NCI-H1417 treated with DMSO at 0.1 percent for 48 hours (cell line): ENCODE data around the gene MYOM1.
A peak's percentile ranks its signal among the peaks of the same experiment; 100 is the strongest.

Source experiments
- DNase-seq: peaks from one replicate; lab custom pipeline; 2025; lab: John Stamatoyannopoulos, UW

The MYOM1 gene

DNA sequence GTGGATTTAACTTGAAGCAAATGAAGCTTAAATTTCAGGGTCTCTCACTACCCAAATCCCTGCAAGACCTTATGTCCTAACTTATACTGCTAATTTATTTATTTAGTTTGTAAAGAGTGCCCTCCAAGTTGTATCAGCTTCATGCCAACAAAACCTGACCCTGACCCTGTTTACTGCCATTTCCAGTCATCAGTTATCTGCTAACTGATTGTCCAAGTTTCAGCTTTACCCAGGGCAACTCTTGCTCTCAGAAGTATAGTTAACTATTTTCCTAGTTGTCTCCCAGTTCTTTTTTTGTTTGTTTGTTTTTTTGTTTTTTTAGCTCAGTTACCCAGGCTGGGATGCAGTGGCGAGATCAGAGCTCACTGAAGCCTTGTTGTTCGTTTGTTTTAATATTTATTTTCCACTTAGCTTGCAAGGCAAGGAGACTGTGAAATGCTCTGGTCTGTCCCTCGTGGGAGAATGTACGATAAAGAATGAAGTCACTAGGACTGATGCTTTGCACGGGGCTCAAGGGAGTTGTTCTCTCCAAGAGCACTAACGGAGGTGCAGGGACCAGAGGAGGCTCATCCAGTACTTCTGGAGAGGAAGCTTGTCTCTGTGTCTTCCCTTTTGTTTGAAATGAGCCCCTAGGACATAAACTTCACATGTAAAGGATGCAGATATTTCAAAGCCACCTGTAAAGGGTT lies 35.3 kb downstream of the MYOM1 start:
- no peak for DNase-seq

DNA sequence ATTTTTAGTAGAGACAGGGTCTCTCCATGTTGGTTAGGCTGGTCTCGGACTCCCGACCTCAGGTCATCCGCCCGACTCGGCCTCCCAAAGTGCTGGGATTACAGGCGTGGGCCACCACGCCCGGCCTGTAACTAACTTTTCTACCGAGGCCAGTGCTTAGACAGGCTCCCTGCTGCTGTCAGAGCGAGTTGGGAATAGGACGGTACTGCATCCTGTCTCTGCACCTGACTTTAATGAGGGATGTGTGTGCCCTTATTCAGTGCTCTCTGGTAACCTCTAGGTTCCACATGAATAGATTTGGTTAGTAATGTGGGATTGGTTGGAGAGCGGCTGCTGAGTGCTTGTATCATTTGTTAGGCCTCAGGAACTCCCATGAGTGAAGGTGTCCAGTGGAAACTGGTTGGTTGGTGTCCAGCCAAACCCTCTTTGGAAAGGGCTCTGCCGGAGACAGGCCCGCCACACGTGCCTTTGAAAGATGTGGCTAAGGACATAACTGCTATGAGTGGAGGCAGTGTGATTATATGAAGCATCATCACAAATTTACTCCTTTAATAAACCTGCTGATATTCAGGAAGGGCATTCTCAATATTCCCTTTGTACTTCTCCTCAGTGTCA lies 36.6 kb downstream of the MYOM1 start:
- DNase-seq = no peak

DNA sequence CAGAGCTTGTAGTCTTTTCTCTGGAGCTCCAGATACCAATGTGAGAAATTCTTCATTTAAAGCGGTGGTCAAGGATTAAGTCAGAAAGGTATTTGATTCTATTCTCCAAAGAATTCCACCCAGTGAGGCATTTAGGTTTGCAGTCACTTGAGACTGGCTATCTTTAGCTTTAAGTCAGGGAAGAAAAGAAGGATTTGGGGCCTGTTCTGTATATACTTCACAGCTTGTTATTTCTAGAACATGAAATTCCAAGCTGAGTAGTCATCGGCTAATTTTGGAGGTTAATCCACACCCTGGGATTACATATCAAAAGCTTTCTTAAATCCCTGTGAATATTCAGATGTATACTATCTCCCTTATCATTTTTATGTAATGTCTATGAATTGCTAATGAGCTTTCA lies 39.4 kb downstream of the MYOM1 start:
- DNase-seq = no peak

DNA sequence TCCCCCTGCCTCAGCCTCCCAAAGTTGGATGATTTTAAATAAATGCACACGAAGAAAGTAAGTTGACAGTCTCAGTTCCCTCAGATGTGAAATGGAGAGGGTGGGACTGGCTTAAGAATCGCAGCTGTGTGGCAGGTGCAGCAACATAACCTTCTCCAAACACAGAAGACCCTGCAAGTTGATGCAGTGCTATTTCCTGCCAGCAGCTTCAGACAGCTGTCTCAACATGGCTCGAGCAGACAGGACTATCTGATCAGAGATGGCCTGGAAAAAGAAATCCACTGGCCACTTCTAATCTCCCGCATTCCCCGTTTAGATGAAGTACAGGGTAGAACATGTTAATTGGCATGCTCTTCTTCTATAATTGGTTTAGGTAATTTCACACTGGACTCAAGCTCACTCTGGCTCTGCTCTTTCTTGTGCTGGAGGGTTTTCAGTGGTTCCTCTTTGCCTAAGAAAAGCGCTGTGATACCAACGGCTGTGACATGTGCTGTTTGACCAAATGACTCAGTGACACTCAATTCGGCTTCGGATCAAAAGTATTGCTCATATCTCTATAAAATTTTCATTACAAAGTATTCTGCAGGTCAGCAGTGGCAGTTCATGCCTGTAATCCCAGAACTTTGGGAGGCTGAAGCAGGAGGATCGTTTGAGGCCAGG lies 40.2 kb downstream of the MYOM1 start:
- DNase-seq = no peak

DNA sequence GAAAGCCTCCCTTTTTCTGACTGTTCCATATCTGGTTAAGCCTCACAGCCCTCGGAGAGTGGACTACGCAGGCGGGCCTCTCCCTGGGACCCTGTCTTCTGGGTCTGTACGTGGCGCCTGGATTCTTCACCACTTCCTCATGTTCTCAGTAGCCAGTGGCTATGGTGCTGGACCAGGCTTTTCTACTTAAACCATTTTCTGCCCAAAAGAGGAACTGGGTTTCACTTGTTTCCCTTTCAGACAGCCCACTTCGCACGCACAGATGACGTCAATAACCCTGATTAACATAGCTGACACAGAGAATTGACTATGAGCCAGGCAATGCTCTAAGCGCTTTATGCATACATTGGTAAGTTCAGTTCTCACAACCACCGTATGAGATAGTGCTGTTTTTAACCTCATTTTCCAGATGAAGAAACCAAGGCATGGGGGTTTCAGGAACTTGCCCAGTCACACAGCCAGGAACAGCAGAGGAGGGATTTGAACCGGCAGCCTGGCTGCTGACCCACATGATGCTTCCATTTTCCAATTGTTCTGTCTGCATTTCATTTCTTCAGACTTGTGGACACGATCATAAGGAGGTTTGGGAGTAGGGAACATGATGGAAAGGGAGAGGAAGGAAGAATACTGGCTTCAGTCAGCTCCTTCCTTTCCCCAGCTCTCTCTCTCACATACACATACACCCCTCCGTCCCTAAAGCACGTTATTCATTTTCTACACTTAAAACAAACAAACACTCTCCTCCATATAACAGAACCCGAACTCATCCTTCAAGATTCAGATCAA lies 41.7 kb downstream of the MYOM1 start:
- no peak for DNase-seq

DNA sequence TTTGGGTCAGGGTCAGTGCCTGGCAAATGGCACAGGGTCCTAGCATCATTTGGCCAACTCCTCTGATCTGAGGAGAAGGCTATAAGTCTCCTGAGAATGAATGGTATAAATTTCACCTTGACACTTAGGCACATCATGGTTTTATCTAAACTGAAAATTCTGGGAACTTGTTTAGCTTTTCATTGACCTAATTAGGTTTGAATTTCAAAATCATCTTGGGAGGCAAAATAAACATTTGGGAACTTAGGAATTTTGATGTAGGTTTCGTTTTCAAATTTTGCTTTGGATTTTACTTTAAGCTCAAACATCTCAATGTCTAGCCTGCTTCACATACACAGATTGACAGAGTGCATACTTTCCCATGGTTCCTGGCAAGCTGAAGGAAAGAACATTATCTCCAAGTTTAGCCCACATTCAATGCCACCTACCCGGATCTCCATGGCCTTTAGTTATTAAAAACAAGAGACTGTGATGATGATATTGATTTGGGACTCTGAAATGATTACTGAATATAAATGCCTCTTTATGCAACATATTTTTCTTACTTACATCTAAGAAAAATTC lies 44.5 kb downstream of the MYOM1 start:
- no peak for DNase-seq

DNA sequence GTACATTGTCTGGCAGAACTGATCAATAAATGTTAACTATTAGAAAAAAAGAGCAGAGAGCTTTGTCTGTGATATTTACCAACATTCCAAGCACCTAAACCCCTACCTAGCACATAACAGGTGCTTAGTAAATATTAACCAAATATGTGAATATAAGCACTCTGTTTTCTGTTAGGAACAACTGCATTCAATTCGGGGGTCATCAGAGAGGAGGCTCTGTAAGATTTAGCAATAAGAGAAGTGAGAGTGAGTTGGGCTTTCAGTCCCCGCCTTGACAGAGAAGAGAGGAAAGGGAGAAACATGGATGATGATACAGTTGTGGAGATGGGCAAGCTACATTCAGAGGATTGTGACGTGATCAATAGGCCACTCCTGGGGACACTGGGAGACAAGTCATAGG lies 47.7 kb downstream of the MYOM1 start:
- no peak for DNase-seq

DNA sequence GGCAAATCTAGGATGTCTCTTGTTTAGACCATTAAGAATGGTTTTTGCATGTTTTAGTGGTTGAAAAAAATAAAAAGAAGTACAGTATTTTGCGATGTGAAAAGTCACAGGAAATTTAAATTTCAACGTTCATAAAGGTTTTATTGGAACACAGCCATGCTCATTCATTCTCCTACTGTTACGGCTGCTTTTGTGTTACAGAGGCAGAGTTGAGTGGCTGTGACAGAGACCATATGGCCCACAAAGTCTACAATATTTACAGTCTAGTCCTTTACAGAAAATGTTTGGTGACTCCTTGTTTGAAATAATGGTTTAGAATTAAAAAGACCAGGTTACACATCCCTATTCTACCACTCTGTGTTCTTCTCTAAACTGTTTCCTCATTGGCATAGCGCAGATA lies 48.1 kb downstream of the MYOM1 start:
- no peak for DNase-seq

DNA sequence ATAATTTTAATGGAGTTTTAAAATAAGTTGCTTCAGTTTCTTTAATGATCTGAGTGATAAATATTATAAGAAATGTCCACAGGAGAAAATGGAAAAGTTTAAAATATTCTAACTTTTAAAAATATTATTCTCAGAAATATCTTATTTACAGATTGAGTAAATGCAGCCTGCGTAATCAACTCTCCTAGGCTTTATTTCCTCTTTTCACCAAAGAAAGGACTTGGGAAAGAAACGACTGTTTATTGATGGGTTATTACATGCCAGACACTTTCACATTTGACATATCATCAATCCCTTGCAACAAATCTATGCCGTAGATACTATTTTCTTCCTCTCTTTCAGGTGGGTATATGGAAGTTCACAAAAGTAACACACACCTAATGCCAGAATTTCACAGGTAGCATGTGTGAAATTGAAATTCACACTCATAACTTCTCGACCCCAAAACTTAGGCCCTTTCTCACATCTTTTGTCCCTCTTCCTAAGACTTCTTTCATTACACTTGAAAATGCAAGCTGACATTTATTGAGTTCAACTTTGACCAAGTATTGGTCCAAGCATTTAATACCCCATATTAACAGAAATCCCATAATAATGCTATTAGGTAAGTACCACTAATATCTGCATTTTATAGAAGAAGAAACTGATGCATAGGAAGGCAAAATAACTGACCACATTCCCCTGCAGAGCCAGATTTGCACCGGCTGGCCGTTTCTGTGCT lies 49.2 kb downstream of the MYOM1 start:
- DNase-seq = no peak

DNA sequence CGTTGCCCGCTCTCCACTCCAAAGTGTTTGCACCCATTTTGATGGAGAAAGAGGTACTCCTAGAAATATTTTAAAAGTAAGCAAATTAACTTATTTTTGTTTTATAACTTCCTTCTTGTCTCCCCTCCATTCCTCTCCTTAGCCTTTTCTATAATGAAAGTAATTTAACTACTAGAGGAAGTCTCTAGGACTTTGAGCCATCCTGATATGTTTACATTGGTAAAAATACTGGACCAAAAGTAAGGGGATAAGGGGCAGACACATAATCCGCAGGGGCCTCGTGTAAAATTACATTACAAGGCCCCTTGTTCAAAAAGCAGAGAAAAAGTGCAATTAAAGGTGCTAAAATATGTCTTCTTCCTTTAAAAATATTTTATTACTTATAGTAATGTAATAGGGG lies 55.4 kb downstream of the MYOM1 start:
- no peak for DNase-seq

DNA sequence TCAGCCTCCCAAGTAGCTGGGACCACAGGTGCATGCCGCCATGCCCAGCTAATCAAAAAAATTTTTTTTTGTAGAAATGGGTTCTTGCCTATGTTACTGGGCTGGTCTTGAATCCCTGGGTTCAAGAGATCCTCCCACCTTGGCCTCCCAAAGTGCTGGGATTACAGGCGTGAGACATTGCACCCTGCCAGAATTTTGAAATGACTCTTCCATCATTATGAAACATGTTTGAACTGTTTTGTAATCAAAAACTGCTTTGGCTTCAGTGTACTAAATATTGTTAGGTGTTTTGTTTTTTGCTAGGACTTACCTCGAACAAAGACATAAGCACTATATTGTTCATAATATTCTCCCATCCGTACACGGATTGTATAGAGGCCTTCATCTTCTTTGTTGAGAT lies 55.8 kb downstream of the MYOM1 start:
- no peak for DNase-seq

DNA sequence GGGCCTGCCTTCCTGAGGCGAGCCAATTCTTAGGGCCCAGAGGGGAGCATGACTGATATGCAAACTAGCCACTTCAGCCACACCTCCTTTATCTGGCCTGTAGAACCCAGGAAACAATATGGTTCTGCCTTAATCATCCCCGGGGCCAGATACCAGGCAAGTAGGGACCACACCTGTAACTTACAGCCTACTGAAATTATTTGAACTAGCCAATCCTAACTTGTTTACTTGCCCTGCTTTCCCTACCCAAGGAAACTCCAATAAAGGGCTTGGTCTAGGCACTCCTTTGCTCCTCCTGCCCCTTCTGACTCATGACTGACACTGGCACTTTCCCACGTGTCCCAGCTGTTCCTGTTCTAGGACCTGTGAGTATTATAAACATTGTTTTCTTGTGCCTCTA lies 57.6 kb downstream of the MYOM1 start:
- DNase-seq = no peak

DNA sequence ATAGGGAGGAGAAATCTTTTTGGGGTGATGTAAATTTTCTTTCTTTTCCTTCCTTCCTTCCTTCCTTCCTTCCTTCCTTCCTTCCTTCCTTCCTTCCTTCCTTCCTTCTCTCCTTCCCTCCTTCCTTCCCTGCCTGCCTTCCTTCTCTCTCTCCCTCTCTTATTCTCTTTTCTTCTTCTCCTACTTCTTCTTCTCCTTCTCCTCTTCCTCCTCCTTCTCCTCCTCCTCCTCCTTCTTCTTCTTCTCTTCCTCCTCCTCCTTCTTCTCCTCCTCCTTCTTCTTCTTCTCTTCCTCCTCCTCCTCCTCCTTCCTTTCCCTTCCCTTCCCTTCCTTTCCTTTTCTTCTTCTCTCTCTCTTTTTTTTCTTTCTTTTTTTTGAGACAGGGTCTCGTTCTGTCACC lies 59.9 kb downstream of the MYOM1 start:
- DNase-seq = no peak

DNA sequence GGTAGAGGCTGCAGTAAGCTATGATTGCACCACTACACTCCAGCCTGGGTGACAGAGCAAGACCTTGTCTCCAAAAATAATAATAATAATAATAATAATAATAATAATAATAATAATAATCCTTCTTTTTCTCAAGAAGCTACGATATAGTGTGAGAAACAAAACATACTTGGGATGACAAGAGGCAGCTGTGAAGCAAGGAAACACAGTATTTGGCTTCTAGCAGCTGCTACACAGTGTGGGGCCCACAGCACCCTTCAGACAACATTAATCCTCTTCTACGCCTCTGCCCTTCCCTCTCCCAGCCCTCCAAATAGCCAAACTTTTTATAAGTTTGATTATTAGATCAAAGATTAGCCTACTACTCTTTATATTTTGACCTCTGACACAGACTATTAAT lies 62.2 kb downstream of the MYOM1 start:
- no peak for DNase-seq

DNA sequence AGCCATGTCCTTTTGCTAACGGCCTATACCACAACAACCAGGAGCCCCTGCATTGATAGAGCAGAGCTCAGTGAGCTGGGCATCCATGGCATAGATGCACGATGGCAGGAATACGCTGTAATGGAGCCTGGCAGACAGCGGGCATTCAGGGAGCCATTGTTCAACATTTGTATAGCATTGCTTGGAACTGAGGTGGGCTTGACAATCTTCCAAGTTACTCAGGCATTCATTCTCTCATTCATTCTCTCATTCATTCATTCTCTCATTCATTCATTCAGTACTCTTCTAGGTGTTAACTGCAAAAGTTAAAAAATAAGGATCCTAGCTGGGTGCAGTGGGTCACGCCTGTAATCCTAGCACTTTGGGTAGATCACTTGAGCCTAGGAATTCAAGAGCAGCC lies 62.7 kb downstream of the MYOM1 start:
- DNase-seq = no peak

DNA sequence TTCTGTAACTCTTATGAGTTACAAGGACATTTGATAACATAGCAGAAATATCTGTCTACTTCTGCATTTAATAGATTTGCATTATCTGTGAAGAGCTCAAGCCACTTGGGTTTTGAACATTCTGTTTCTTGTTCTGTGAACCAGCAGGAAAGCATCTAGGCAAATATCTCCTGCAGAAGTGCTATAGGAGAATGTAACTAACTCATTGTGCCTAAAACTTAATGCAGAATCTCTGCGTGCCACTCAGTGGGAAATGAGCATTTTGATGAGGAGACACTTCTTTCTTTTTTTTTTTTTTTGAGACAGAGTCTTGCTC lies 63.5 kb downstream of the MYOM1 start:
- no peak for DNase-seq

DNA sequence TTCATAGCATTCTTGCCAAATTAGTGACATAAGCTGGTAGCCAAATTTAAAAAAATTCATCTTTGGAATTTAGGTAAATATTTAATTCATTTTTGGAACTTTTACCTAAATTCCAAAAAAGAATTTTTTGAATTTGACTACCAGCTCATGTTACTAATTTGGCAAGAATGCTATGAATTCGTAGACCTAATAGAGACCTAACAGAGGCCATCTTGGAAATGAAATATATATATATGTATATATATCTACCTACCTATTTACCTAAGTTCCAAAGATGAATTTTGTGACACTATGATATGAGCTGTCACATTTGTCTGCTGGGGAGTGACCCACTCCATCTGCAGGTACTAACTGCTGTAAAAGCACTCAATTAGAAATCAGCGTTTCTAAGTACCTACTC lies 65.6 kb downstream of the MYOM1 start:
- no peak for DNase-seq

DNA sequence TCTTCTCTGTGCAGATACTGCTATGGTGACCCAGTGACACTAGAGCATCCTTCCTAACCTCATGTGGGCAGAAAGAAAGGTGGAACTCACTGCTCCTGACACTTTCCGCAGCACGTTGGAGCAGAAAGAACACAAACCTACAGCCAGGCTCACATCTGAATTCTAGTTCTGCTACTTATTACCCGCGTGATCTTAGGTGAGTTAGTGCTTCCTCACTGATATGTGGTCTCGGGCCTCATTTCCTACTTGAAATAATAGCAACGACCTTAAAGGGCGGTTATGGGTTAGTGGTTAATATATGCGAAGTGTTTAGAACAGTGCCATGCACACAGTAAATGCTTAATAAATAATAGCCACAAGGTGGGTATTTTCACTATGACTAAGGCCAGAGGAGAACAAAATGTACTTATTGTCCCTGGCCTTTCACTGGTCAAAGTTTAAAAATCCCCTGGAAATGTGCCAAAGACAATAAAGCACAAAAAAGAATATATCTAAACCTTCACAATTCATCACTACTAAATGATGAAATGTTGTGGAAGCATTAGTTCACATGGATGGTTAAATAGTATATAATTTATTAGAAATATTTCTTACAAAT lies 66.6 kb downstream of the MYOM1 start:
- DNase-seq = no peak

DNA sequence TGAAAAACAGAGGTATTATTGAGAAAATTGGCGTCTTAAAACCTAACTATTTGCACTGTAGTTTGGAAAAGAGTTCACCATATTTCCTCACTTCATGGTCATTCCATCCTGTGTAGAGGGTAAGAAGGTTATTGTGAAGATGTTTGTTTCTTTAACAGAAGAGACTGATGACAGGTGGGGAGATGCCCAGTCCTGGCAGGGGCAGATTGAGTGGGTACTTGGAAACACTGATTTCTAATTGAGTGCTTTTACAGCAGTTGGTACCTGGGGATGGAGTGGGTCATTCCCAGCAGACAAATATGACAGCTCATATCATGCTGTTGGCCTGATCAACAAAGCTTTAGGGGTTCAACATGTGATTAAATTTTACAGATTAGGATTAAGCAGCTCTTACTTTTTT lies 67.5 kb downstream of the MYOM1 start:
- DNase-seq = no peak

DNA sequence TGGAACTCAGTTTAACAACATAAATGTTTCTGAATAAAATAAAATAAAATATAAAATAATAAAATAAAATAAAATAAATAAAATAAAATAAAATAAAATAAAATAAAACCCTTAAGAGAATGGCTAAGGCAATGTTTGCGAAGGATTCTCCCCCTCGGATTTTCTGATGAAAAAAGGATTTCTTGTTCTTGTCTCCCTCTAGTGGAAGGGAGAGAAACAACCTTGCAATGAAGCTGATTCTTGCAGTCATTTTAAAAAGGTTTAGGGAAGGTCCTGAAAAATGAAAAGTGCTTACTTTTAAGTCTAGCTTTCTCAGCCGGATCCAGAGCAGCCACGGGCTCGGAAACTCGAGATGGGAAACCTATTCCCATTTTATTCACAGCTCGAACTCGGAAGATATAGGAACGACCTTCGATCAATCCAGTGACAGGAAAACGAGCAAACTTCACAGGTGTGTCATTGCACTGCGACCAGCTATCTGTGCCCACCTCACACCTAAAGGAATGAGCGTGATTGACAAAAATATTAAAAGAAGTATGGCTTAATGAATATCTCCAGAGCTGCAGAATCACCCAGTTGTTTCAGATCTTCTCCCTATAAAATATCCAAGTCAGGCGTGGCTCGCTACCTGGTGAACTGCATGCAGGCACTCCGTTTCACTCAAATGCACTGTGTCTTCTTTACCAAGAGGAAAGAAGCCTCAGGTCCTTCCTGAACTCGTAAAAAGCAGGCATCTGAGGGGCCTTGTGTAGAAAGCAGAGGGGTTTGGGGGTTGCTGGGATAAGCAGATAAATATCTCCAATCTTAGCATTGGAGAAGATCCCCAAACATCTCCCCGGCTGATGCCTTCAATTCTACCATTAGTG lies 68.1 kb downstream of the MYOM1 start:
- DNase-seq = peak; percentile 8

DNA sequence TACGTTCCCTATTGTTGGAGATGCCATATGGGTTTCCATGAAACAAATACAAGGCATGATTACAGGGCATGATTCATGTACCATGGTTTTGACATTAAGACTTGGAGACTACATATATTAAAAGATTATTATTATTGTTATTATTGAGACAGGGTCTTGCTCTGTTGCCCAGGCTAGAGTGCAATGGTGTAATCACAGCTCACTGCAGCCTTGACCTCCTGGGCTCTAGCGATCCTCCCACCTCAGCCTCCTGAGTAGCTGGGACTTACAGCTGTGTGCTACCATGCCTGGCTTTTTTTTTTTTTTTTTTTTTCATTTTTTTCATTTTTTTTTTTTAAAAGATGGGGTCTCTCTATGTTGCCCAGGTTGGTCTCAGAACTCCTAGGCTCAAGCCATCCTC lies 69.1 kb downstream of the MYOM1 start:
- no peak for DNase-seq
